A172 (cell line): ENCODE results near the gene KCNIP1. TPM values are rescaled to one million over a fixed set of nuclear protein-coding genes. Genes with fewer than 3 reads are reported as not detected.

ENCODE experiments used
- DNase-seq: peaks from one replicate; pipeline ENCODE4 v3.0.0-alpha.2; 2015; ENCODE audit warnings: low spot score
- total RNA-seq: library from RNA; depleted of rRNA; stranded (reverse); fragments of >200 nt; shearing (Covaris generic); gene quantifications from 2 replicates; pipeline ENCODE4 v1.2.3, GENCODE V29; 2014; rRNA removed

The KCNIP1 gene
- total RNA-seq, 1 experiment from 2014 or later = not detected

DNA sequence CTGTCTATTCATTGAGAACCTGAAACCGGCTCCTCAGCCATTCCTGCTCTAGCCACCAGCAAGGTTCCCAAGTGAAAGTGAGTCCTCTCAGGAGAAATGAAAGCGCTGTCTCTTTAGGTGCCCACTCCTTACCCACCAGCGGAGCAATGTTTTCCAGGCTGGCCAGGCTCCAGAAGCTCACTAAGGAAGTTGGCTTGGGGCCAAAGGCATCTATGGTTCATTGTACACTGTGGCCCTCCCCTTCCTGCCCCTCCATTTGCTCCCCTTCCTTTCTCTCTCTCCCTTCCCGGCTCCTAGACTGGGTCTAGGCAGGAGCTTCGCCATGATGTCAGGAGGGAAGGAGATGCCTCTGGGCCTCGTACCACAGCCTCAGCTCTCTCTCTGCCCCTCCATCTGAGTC, 278.6 kb downstream of the KCNIP1 start:
- no peak for DNase-seq

- DNase-seq = no peak
Observed at GRCh38 chr5:170783498-170784247, 279.9 kb downstream of the KCNIP1 start, which contains the start of gene GABRP. GABRP (plus strand) TSS chr5:170783725; CDS start chr5:170788616, 4,891 bp downstream.

DNA sequence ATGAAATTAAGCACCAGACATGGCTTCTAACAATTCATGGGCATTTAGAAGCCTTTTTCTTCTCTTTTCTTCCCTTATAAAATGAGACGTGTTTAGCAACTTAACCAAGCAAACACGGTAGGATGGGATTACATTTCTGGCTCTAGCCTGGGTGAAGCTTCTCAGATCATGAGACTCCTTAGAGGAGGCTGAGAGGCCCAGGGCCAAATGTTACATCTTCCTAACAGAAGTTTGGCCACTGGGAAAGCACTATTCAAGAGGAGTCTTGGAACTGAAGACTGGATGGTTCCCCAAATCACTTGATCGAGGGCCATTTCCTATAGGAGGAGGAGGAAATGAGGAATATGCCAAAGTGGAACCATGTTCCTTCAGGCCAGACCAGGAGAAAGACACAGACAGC, 281.6 kb downstream of the KCNIP1 start:
- DNase-seq = no peak

Other genes starting within 250 kb of the KCNIP1 start
- gene LCP2, start 206.2 kb upstream of the KCNIP1 start, total RNA-seq = not detected in 2 replicates
- not detected in 2 replicates for gene KCNMB1, start 114.7 kb upstream of the KCNIP1 start, total RNA-seq